ENCODE measurements around the gene LIPT2.

Gene LIPT2

DNA sequence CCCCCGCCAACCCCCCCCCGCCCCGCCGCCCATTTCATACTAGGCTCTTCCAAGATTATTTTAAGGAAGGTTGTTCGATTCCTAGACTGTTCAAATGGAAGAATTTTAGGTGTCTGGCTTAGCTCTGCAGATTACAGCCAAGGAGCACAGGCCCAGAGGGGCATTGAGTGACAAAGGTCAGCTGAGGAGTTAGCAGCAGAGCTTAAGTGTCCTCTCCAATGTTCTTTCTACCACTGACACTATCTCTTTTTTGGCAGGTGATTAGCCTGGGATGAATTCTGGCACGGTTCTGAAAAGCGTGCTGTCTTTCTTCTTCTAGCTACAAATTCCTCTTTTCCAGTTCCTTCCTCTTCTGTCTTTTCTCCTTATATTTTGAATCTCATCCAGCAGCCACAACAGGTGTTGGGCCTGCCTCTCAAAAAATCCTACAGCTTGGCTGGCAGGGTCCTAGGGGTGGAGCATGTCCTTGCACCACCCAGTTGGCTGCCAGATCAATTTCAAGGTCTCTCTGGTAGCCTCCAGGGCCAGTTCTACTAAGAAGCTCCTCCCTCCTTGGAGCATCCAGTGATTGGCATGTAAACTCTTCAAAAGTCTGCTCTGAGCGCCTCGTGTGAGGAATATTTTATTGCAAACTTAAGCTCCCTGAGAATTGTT is 49.2 kb downstream of the LIPT2 start:
- H3K4me3 ChIP-seq (ENCODE audit: low read depth, low read length) = no peak overlapping the region
- TF ChIP-seq, protein P1, sequence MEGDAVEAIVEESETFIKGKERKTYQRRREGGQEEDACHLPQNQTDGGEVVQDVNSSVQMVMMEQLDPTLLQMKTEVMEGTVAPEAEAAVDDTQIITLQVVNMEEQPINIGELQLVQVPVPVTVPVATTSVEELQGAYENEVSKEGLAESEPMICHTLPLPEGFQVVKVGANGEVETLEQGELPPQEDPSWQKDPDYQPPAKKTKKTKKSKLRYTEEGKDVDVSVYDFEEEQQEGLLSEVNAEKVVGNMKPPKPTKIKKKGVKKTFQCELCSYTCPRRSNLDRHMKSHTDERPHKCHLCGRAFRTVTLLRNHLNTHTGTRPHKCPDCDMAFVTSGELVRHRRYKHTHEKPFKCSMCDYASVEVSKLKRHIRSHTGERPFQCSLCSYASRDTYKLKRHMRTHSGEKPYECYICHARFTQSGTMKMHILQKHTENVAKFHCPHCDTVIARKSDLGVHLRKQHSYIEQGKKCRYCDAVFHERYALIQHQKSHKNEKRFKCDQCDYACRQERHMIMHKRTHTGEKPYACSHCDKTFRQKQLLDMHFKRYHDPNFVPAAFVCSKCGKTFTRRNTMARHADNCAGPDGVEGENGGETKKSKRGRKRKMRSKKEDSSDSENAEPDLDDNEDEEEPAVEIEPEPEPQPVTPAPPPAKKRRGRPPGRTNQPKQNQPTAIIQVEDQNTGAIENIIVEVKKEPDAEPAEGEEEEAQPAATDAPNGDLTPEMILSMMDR (IDR thresholded peaks at IDR 0.05; ENCODE audit: low read depth, low read length) = no peak

DNA sequence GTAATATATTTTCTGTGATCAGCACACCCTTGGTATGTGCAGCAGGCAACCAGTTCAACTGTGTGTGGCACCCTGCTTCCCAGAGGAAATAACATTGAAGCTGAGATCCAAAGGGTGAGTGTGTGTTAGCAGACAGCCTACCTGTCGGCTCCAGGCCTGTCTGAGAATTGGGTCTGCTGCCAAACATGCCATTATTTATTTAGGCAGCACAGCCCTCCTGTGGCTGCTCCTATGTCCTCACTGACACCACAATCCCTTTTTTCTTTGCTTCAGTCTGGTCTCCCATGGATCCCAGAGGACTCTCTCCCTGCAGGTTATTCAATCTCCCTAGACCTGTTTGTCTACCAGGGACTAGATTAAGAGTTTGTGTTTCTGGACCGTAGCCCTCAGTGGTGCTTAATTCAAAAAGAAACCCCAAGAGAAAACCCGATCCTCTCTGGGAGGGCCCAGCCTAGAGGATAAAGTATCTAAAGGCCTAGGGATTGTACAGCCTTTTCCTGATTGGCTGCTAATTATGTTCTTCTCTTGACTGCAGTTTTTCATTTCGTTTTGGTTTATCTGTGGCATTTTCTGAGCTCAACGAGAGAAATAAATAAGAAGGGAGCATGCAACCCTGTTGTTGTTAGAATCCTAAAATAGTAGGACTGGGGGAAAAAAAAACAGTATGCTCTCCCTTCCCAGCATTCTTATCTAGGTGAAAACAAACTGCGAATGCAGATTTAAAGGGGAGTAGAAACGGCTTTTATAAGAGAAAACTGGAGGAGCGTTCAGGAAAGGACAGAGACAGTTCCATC is 50.3 kb downstream of the LIPT2 start:
- no peak overlapping the region for H3K4me3 ChIP-seq (ENCODE audit: low read depth, low read length)
- TF ChIP-seq, protein P1 (IDR thresholded peaks at IDR 0.05; ENCODE audit: low read depth, low read length) = no peak

DNA sequence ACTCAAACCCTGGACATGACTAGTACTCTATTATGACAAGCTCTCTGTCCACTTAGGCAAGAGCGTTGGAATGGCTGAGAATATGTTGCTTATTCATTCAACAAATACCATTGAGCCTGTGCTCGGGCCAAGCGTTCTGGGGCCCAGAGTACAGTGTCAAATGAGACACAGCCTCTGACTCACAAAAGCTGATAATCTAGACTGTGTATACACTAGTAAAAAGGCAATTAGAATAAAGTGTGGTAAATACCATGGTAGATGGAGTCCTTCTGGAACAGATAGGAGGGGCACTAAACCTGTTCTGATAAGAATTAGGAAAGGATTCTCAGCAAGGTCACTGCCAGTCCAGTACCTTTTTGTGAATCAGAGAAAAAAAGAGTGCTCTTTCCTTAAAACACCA is 50.9 kb downstream of the LIPT2 start:
- TF ChIP-seq, protein P1 (IDR thresholded peaks at IDR 0.05; ENCODE audit: low read depth, low read length) = no peak

More for the DNA sequence above, 50.9 kb downstream of the LIPT2 start:
- no peak overlapping the region for H3K4me3 ChIP-seq (ENCODE audit: low read depth, low read length)
